Uterus (tissue), 2 donors: ENCODE results near the gene RPP38.

Experiments
- CTCF ChIP-seq, 4 experiments: fragments of 200-600 bp in 2 of 4; fragments of 450-650 bp in 2 of 4; sonication (generic) in 2 of 4; IDR thresholded peaks; one replicate each; pipeline ENCODE4 v1.5.1; 2016 to 2019; ENCODE audit warnings: antibody characterized with exemption in 4 of 4, mild to moderate bottlenecking in 2 of 4, moderate library complexity in 1 of 4
- POLR2A ChIP-seq, 2 donors: fragments of 450-650 bp; IDR thresholded peaks; one replicate each; pipeline ENCODE4 v1.6.1; 2016; ENCODE audit warnings: antibody characterized with exemption in 2 of 2, mild to moderate bottlenecking in 1 of 2, moderate library complexity in 1 of 2

- TF ChIP-seq CTCF (IDR thresholded peaks at IDR 0.05): no peak
- no peak for TF ChIP-seq POLR2A (IDR thresholded peaks at IDR 0.05)
These were observed 21.5 kb downstream of the RPP38 start for GRCh38 chr10:15118615-15119014.
